NCI-H345 (cell line): ENCODE measurements around the gene ZMYND19.
"Not testable (repeated sequence)": the region's sequence is repeated elsewhere in the genome, so short reads cannot be mapped to it uniquely, and the experiment has no call there.

Source experiments
- DNase-seq: peaks from one replicate; lab custom pipeline; 2025; lab: John Stamatoyannopoulos, UW

The ZMYND19 gene

GRCh38 chr9:137590469-137591383 lies at the start of gene ZMYND19:
TSS of gene ZMYND19 (minus strand) at chr9:137590512. CDS start at chr9:137590263, 249 bp downstream.
- DNase-seq: peak; percentile 93

DNA sequence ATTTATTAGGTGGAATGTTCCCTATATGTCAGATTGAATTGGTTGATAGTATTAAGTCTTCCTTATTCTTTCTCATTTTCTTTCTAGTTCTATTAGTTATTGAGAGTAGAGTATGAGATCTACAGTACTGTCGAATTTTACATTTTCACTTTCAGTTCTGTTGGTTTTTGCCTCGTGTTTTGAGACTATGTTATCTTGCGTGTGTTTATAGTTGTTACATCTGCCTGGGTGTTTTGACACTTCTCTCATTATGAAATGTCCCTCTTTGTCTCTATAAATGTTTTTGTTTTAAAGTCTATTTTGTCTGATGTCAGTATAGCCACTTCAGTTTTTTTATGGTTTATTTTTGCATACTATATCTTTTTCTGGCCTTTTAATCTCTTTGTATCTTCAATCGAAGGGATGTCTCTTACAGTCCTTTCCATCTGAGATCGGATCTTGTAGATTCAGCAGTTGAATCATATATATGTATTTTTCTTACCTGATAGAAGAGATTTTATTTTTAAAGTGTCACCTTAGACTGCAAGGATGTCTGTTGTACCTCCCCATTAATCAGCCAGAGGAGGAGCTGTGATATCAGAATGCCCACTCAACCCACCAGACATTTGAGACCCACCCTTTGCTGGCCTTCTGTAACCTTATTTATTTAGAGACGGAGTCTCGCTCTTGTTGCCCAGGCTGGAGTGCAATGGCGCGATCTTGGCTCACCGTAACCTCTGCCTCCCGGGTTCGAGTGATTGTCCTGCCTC lies 49.2 kb upstream of the ZMYND19 start:
- no peak for DNase-seq

GRCh38 chr9:137638680-137639079 lies 48.4 kb upstream of the ZMYND19 start:
- no peak for DNase-seq

GRCh38 chr9:137634016-137634415 lies 43.7 kb upstream of the ZMYND19 start:
- no peak for DNase-seq

GRCh38 chr9:137632230-137633161 lies 42.2 kb upstream of the ZMYND19 start:
- no peak for DNase-seq

GRCh38 chr9:137631345-137632229 lies 41.3 kb upstream of the ZMYND19 start:
- no peak for DNase-seq

GRCh38 chr9:137630679-137631078 lies 40.4 kb upstream of the ZMYND19 start:
- no peak for DNase-seq

- DNase-seq: no peak
These were observed 39.8 kb upstream of the ZMYND19 start for GRCh38 chr9:137630126-137630525.

GRCh38 chr9:137627406-137627805 lies 37.1 kb upstream of the ZMYND19 start:
- DNase-seq: not testable (repeated sequence)

DNA sequence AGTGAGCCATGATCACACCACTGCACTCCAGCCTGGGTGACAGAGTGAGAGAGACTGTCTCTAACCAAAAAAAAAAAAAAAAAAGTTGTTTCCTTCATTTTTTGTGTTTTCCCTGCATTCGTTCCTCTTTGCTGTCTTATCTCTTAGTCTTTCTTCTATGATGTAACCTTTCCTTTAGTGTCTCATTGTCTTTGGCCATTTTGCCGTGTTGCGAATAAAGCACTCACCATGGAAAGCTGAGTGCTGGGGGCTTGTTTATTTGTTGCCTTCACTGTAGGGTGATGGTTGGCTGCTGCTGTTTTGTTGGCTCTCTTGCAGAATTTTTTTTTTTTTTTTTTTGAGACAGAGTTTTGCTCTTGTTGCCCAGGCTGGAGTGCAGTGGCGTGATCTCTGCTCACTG lies 36.2 kb upstream of the ZMYND19 start:
- no peak for DNase-seq

DNA sequence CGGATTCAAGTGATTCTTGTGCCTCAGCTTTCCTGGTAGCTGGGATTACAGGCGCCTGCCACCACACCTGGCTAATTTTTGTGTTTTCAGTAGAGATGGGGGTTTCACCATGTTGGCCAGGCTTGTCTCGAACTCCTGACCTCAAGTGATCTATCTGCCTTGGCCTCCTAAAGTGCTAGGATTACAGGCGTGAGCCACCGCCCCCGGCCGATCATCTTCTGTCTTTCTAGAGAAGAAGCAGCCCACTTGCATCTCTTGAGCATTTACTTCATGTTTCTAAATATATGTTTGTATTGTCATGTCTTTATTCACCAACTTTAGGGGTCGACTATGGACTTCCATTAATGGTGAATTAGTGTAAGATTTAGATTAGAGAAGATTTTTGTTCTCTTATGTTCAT lies 31.9 kb upstream of the ZMYND19 start:
- not testable (repeated sequence) for DNase-seq

- no peak for DNase-seq
These were observed 30.9 kb upstream of the ZMYND19 start for GRCh38 chr9:137621131-137621757.

DNA sequence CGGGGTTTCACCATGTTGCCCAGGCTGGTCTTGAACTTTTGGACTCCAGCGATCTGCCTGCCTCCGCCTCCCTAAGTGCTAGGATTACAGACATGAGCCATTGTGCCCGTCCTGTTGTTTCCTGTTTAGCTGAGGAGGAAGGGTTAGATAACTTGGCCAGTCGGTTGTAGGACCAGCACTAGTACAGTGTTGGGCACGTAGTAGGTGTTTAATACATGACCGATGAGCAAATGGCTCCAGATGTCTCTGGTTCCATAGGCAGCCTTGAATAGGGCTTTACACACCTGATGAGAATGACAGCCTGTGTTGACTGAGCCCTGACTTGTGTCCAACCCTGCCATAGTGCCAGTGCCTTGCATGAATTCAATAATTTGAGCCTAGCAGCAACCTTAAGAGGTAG lies 30.3 kb upstream of the ZMYND19 start:
- DNase-seq: no peak

DNA sequence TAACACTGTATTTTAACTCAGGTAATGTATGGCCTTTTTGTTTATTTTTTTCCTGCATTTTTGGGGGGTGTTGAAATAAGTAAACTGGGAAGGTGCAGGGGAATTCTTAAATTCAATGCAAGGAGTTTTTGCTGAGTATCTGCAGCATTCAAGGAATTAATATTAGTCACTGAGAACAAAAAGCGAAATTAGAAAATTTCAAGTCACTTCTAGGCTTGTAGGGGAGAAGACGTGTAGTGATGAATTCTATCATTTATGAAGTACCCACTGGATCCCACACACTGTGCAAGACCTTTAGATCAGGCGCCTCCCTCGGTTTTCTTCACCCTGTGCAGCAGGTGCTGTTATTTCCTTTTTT lies 29.7 kb upstream of the ZMYND19 start:
- no peak for DNase-seq

DNA sequence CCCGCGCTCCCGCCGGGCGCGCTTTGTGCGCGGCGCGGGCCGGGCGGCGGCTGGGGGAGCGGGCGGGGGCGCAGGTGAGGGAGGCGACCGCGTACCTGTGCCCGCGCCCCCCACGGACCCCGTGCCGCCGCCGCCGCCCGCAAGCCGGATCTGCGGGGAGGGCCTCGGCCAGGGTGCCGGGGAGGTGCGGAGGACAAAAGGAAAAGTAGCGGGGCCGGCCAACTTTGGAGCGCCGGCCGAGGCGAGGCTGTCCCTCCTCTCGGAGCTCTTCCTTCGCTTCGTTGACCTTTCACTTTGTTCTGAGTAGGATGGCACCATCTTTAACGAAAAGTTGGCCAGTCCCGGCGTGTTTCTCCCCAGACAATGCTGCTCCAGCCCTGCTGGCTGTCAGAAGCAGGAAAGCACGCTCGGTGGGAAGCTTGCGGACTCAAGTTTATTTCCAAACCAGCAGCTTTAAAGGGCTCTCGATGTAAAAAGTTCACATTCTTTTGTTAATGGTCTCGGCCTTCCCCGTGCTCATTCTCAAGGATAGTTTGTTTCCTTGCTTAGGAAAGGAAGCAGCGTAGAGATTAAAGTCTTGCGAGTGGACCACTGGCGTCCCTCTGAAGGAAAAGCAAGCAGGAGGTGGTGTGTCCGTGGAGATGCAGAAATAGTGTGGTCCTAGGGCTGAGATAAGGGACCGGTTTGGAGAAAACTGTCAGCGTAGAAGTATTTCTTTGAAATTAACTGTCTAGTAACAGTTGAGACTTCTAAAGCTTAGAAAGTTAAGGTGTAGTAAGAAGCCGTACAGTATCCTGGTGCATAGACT lies 29.1 kb upstream of the ZMYND19 start:
- no peak for DNase-seq

- peak; percentile 91 for DNase-seq
These were observed 28.1 kb upstream of the ZMYND19 start, which contains the start of gene EHMT1 for GRCh38 chr9:137618105-137619067. TSS of gene EHMT1 (plus strand) at chr9:137619005. CDS start at chr9:137619029, 24 bp downstream.

- DNase-seq: no peak
These were observed 25.1 kb upstream of the ZMYND19 start for GRCh38 chr9:137615387-137615871.
